Mesenchymal stem cell (in vitro differentiated cells and primary cell): ENCODE measurements around the gene SNX15.
A peak's percentile ranks its signal among the peaks of the same experiment; 100 is the strongest.
"Not testable (repeated sequence)": the region's sequence is repeated elsewhere in the genome, so short reads cannot be mapped to it uniquely, and the experiment has no call there.

Source experiments
- DNase-seq: peaks from one replicate; pipeline ENCODE4 v3.0.0-alpha.2; 2013
- H2AFZ ChIP-seq: one replicate; pipeline ENCODE4 v1.6.1; 2013; ENCODE audit warnings: low read depth, mild to moderate bottlenecking, control low read depth, inconsistent platforms, low read length, moderate library complexity
- H2AK5ac ChIP-seq: 2 replicates; pipeline ENCODE4 v1.6.1; 2013; ENCODE audit warnings: low read length, moderate library complexity, mild to moderate bottlenecking, inconsistent platforms; ENCODE audit not compliant: severe bottlenecking
- H2BK120ac ChIP-seq: one replicate; pipeline ENCODE4 v1.6.1; 2013; ENCODE audit warnings: low read depth, mild to moderate bottlenecking, inconsistent platforms, low read length, moderate library complexity
- H2BK12ac ChIP-seq, 2 experiments: one replicate each; pipeline ENCODE4 v1.6.1; 2013; ENCODE audit warnings: inconsistent platforms in 2 of 2, low read length in 2 of 2, mild to moderate bottlenecking in 2 of 2, moderate library complexity in 2 of 2, control low read depth in 1 of 2
- H2BK15ac ChIP-seq: one replicate; pipeline ENCODE4 v1.6.1; 2013; ENCODE audit warnings: mild to moderate bottlenecking, low read depth, inconsistent platforms; ENCODE audit not compliant: poor library complexity, severe bottlenecking
- H2BK5ac ChIP-seq: 2 replicates; pipeline ENCODE4 v1.6.1; 2013; ENCODE audit warnings: low read depth, mild to moderate bottlenecking, low read length, control low read depth, inconsistent platforms; ENCODE audit not compliant: poor library complexity, severe bottlenecking
- H3K14ac ChIP-seq, 2 experiments: one replicate each; pipeline ENCODE4 v1.6.1; 2013; ENCODE audit warnings: inconsistent platforms in 2 of 2, low read length in 2 of 2, control low read depth in 1 of 2, mild to moderate bottlenecking in 1 of 2, moderate library complexity in 1 of 2
- H3K18ac ChIP-seq, 2 experiments: one replicate each; pipeline ENCODE4 v1.6.1; 2013; ENCODE audit warnings: inconsistent platforms in 2 of 2, low read length in 2 of 2, control low read depth in 1 of 2, low read depth in 1 of 2, mild to moderate bottlenecking in 1 of 2
- H3K23ac ChIP-seq, 2 experiments: one replicate each; pipeline ENCODE4 v1.6.1; 2013; ENCODE audit warnings: inconsistent platforms in 2 of 2, low read length in 2 of 2, mild to moderate bottlenecking in 2 of 2, moderate library complexity in 2 of 2, control low read depth in 1 of 2
- H3K27ac ChIP-seq: 2 replicates; pipeline ENCODE4 v1.5.1; 2013; ENCODE audit warnings: mild to moderate bottlenecking, moderate library complexity, low read length, control low read depth, inconsistent platforms; ENCODE audit not compliant: poor library complexity, severe bottlenecking
- H3K27me3 ChIP-seq, 2 experiments: 2 replicates each; pipeline versions ENCODE4 v1.6.1 to v1.7.0; 2013; ENCODE audit warnings: low read length in 2 of 2, mild to moderate bottlenecking in 2 of 2, moderate library complexity in 2 of 2, control low read depth in 1 of 2, inconsistent platforms in 1 of 2; ENCODE audit not compliant: control insufficient read depth in 1 of 2, insufficient read depth in 1 of 2
- H3K36me3 ChIP-seq, 2 experiments: 2 replicates each; pipeline versions ENCODE4 v1.6.1 to v1.7.0; 2013; ENCODE audit warnings: low read length in 2 of 2, control low read depth in 1 of 2, inconsistent platforms in 1 of 2, low read depth in 1 of 2, mild to moderate bottlenecking in 1 of 2; ENCODE audit not compliant: insufficient read depth in 2 of 2, control insufficient read depth in 1 of 2
- H3K4ac ChIP-seq, 2 experiments: one replicate each; pipeline ENCODE4 v1.6.1; 2013; ENCODE audit warnings: inconsistent platforms in 2 of 2, low read length in 2 of 2, mild to moderate bottlenecking in 2 of 2, moderate library complexity in 2 of 2, control low read depth in 1 of 2, low read depth in 1 of 2
- H3K4me1 ChIP-seq: 2 replicates; pipeline ENCODE4 v1.6.1; 2013; ENCODE audit warnings: low read depth, low read length, control low read depth; ENCODE audit not compliant: control insufficient read depth, insufficient read depth
- H3K4me2 ChIP-seq: 2 replicates; pipeline ENCODE4 v1.6.1; 2013; ENCODE audit warnings: low read length, mild to moderate bottlenecking, inconsistent platforms; ENCODE audit not compliant: poor library complexity, severe bottlenecking
- H3K4me3 ChIP-seq, 2 experiments: 2 replicates each; pipeline versions ENCODE4 v1.5.1 to v1.7.0; 2013; ENCODE audit warnings: low read length in 2 of 2, mild to moderate bottlenecking in 2 of 2, control low read depth in 1 of 2, low read depth in 1 of 2; ENCODE audit not compliant: insufficient read depth in 1 of 2
- H3K79me1 ChIP-seq: replicated peaks from 2 replicates; pipeline ENCODE4 v1.6.1; 2013; ENCODE audit warnings: mild to moderate bottlenecking, control low read depth, low read length, inconsistent platforms; ENCODE audit not compliant: poor library complexity, severe bottlenecking
- H3K9ac ChIP-seq: 2 replicates; pipeline ENCODE4 v1.7.0; 2013; ENCODE audit warnings: mild to moderate bottlenecking, low read length, moderate library complexity
- H3K9me3 ChIP-seq: 2 replicates; pipeline ENCODE4 v1.7.0; 2013; ENCODE audit warnings: mild to moderate bottlenecking, low read length; ENCODE audit not compliant: control insufficient read depth
- H4K8ac ChIP-seq: one replicate; pipeline ENCODE4 v1.6.1; 2013; ENCODE audit warnings: inconsistent platforms, mild to moderate bottlenecking, low read length, moderate library complexity
- H4K91ac ChIP-seq: one replicate; pipeline ENCODE4 v1.6.1; 2013; ENCODE audit warnings: mild to moderate bottlenecking, low read length, inconsistent platforms
- WGBS: methylation state at CpG from one replicate; pipeline ENCODE4 v1.1.7; 2013; ENCODE audit warnings: mixed read lengths; 5-methylcytosine and 5-hydroxymethylcytosine counted together

The SNX15 gene

DNA sequence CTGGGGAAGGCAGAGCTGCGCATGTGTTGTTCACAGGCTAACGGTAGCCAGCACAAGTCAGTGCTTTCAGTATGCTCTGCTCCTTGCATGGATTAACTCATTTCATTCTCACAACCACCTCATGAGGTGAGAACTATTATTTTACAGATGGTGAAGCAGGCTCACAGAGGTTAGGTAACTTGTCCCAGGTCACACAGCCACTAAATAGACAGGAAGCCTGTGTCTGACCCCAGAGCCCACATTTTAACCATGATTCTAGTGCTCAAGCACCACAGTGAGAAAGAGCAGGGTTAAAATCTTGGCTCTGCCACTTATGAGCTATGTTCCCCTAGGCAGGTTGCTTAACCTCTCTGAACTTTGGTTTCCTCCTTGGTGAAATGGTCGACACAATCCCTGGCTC lies 6.2 kb upstream of the SNX15 start:
- DNase-seq, result no peak
- Histone ChIP-seq H3K9me3 (no peaks in the 10 kb centered on the region), H3K23ac (no peak overlapping the region), H3K79me1 (peaks cover 11% of the 10 kb centered on the region), H3K4ac (no peak overlapping the region), H3K27me3 (no peaks in the 10 kb centered on the region), H3K4me1 (peaks cover 6% of the 10 kb centered on the region), H3K4me2 (no peak overlapping the region), H3K9ac (no peak overlapping the region), H3K4me3 (no peak overlapping the region), H3K36me3 (peaks cover 38 to 40% of the 10 kb centered on the region in 2 experiments), H4K8ac (no peak overlapping the region), H2BK12ac (no peak overlapping the region), H2AFZ (no peak overlapping the region), H2BK120ac (no peak overlapping the region), H4K91ac (no peak overlapping the region), H3K27ac (no peak overlapping the region), H2BK15ac (no peak overlapping the region), H2BK5ac (no peak overlapping the region), H3K18ac (no peak overlapping the region), H3K14ac (no peak overlapping the region), H2AK5ac (no peak overlapping the region)
- 92% methylated on average over 3 of the region's 3 CpGs for WGBS

DNA sequence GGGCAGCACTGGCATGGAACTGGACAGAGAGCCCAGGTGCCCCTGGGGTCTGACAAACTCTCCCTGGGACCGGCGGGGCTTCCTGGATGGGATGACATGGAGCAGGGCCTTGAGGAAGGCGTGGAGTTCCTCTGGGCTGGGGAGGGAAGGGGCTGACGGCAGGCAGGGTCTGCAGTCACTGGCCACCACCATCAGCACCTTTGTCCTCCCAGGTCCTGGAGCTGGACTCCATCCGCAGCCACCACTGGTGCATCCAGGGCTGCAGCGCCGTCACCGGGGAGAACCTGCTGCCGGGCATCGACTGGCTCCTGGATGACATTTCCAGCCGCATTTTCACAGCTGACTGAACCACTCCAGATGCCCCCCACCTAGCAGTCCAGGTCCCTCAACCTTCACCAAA lies 5.7 kb upstream of the SNX15 start:
- Histone ChIP-seq H3K36me3 (peaks cover 38 to 40% of the 10 kb centered on the region in 2 experiments), H3K27me3 (no peaks in the 10 kb centered on the region), H2AK5ac (no peak overlapping the region), H4K8ac (no peak overlapping the region), H3K4ac (no peak overlapping the region), H3K18ac (no peak overlapping the region), H3K9me3 (no peaks in the 10 kb centered on the region), H3K23ac (no peak overlapping the region), H3K4me2 (no peak overlapping the region), H2BK15ac (no peak overlapping the region), H3K9ac (no peak overlapping the region), H3K27ac (no peak overlapping the region), H2BK5ac (no peak overlapping the region), H3K79me1 (peaks cover 8% of the 10 kb centered on the region), H4K91ac (no peak overlapping the region), H3K14ac (no peak overlapping the region), H2BK12ac (no peak overlapping the region), H2BK120ac (no peak overlapping the region), H2AFZ (no peak overlapping the region), H3K4me3 (no peak overlapping the region), H3K4me1 (peaks cover 3% of the 10 kb centered on the region)
- WGBS, result over 99% methylated on average over 8 of the region's 11 CpGs
- no peak for DNase-seq

DNA sequence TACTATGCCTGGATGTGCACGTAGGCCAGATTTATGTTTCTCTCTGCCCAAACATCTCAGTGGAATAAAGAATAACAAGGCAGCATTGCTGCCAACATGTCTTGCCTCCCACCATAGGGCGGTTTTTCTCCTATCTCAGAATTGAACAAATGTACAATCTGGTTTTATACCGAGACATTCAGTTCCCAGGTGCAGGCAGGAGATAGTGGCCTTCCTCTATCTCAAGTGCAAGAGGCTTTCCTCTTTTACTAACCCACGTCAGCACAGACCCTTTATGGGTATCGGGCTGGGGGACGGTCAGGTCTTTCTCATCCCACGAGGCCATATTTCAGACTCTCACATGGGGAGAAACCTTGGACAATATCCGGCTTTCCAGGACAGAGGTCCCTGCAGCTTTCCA lies 3.7 kb upstream of the SNX15 start:
- H3K79me1 ChIP-seq, H2BK5ac ChIP-seq, H2AFZ ChIP-seq, H4K8ac ChIP-seq, H3K23ac ChIP-seq, H2BK15ac ChIP-seq, H3K14ac ChIP-seq, H3K4me2 ChIP-seq, H3K4me3 ChIP-seq, H3K27me3 ChIP-seq, H3K9ac ChIP-seq, H3K4me1 ChIP-seq, H2BK120ac ChIP-seq, H3K18ac ChIP-seq, H3K9me3 ChIP-seq, H3K4ac ChIP-seq, DNase-seq, H3K27ac ChIP-seq, H4K91ac ChIP-seq, H2BK12ac ChIP-seq, H2AK5ac ChIP-seq: not testable (repeated sequence)
- H3K36me3 ChIP-seq, result peaks cover 28 to 31% of the 10 kb centered on the region in 2 experiments
- WGBS, result 90% methylated on average over 8 of the region's 8 CpGs

DNA sequence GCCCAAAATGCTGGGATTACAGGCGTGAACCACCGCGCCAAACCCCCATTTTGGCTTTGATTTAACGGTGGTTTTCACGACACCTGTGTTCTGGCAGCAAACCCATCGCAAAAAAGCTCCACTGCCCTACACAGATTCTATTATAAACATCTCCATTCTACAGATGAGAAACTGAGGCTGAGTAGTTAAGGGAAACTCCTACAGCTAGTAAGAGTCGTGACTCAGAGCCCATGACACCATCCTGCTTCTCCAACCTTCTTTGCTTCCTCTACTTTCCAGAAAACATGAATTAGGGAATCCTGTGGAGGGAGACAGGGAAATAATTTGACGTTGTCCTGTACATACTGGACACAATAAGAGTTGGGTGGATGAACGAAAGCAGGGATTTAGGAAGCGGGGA lies 429 bp upstream of the SNX15 start:
- H3K9me3 ChIP-seq, result no peaks in the 10 kb centered on the region
- no peak overlapping the region for H3K14ac ChIP-seq
- peak overlapping the region; percentile 47 for H2AFZ ChIP-seq
- H2BK5ac ChIP-seq, result no peak overlapping the region
- H3K36me3 ChIP-seq, result peaks cover 13 to 16% of the 10 kb centered on the region in 2 experiments
- no peak overlapping the region for H2BK15ac ChIP-seq
- peaks cover 14% of the 10 kb centered on the region for H3K79me1 ChIP-seq
- H4K8ac ChIP-seq, result peak overlapping the region; percentile 94
- 30% methylated on average over 5 of the region's 10 CpGs for WGBS
- H3K4me1 ChIP-seq, result peaks cover 2% of the 10 kb centered on the region
- H2BK12ac ChIP-seq, result no peak overlapping the region
- no peaks in the 10 kb centered on the region for H3K27me3 ChIP-seq
- H2AK5ac ChIP-seq, result no peak overlapping the region
- H3K4me3 ChIP-seq, result peak overlapping the region in 1 of 2 experiments; percentile 84
- H4K91ac ChIP-seq, result no peak overlapping the region
- no peak overlapping the region for H3K27ac ChIP-seq
- H2BK120ac ChIP-seq, result no peak overlapping the region
- H3K9ac ChIP-seq, result peak overlapping the region; percentile 87
- peak overlapping the region; percentile 63 for H3K4me2 ChIP-seq
- H3K18ac ChIP-seq, result no peak overlapping the region
- H3K4ac ChIP-seq, result no peak overlapping the region
- H3K23ac ChIP-seq, result no peak overlapping the region
- no peak for DNase-seq
